ENCODE data around the gene NFATC2IP. TPM values are rescaled to one million over a fixed set of nuclear protein-coding genes. Genes with fewer than 3 reads are reported as not detected.

The NFATC2IP gene
- total RNA-seq, 2 experiments from 2014 or later: 47.4 to 51.0 TPM

GRCh38 chr16:28974007-28974436 lies 23.3 kb downstream of the NFATC2IP start:
- Histone ChIP-seq H3K27ac (ENCODE audit: low read depth in 1 of 2, low read length in 2 of 2) (peak overlapping the region; percentile 43 to 55), H3K4me1 (ENCODE audit: insufficient read depth, low read length) (peaks cover 33% of the 10 kb centered on the region), H3K4me3 (ENCODE audit: low read length) (peak overlapping the region; percentile 88), H3K36me3 (ENCODE audit: insufficient read depth, low read length) (peaks cover 15% of the 10 kb centered on the region), H3K9me3 (ENCODE audit: control insufficient read depth in 1 of 2, insufficient read depth in 1 of 2, low read length in 2 of 2) (no peaks in the 10 kb centered on the region), H3K27me3 (ENCODE audit: control insufficient read depth in 1 of 2, insufficient read depth in 2 of 2, low read length in 2 of 2) (no peaks in the 10 kb centered on the region)
- Mint-ChIP-seq H3K36me3 (ENCODE audit: low read depth) (peaks cover 24% of the 10 kb centered on the region), H3K27ac (peak overlapping the region; percentile 94), H3K4me3 (peak overlapping the region; percentile 99), H3K27me3 (no peaks in the 10 kb centered on the region), H3K9me3 (no peaks in the 10 kb centered on the region), H3K4me1 (ENCODE audit: low read depth) (peaks cover 43% of the 10 kb centered on the region)
- intact Hi-C loops (cut with DNase I, micrococcal nuclease): loop anchor here in 1 of 2 experiments (1.0 kb wide), 1 partner anchor 23 kb away; no protein-coding TSS in a partner anchor
- ChIA-PET CTCF (interaction anchor here (0.6 to 1.5 kb wide), 8 partner anchors 11 to 56 kb away, joined by 3 to 8 read pairs (median 5); no protein-coding TSS in a partner anchor), POLR2A (interaction anchor here (0.6 to 3.3 kb wide), 19 partner anchors 12 to 212 kb away, joined by 3 to 65 read pairs (median 3); partner anchors contain the start of genes ATXN2L, LAT, NFATC2IP and RABEP2)
- DNase-seq (peak in 2 of 14 experiments; percentile 42 to 53), ATAC-seq (ENCODE audit: poor library complexity) (peak; percentile 8)
- peak; percentile 61 for TF ChIP-seq CTCF (IDR thresholded peaks at IDR 0.05)

DNA sequence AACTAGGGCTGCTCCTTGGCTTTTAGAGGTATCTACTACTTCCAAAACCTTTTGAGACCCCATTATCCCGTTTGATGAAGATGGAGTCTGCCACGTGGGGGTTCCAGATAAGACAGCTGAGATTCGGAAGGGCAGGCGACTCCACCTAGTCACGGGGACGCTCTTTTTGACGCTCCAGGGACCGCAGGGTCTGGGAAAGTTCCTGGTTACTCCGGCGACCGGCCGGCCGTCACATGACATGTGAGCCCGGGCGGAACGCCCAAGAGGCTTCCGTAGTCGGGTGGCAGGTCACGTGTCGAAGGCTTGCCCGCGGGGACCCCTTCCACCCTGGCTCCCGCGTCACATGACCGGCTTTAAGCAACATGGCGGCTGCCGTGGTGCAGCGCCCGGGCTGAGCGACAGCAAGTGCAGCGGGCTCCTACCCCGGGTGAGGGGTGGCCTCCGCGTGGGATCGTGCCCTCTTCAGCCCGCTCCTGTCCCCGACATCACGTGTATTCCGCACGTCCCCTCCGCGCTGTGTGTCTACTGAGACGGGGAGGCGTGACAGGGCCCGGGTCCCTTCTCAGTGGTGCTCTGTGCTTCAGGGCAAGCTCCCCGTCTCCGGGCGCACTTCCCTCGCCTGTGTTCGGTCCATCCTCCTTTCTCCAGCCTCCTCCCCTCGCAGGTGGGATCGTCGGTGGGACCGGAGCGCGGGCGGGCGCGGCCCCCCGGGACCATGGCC lies 23.9 kb downstream of the NFATC2IP start, which contains the start of gene SPNS1:
TSS of gene SPNS1 (plus strand) at position 342 of the 721 bp plus-strand sequence. CDS start at position 716, 374 bp downstream.
- intact Hi-C loops (cut with DNase I, micrococcal nuclease): loop anchor here in 1 of 2 experiments (1.0 kb wide), 1 partner anchor 23 kb away; no protein-coding TSS in a partner anchor
- Mint-ChIP-seq H3K9me3 (no peaks in the 10 kb centered on the region), H3K4me1 (ENCODE audit: low read depth) (peaks cover 43% of the 10 kb centered on the region), H3K27ac (peak within 1 kb of the TSS; percentile 94), H3K27me3 (no peaks in the 10 kb centered on the region), H3K36me3 (ENCODE audit: low read depth) (peaks cover 24% of the 10 kb centered on the region), H3K4me3 (peak within 1 kb of the TSS; percentile 99)
- peaks cover 33% of the 10 kb centered on the region for H3K4me1 ChIP-seq (ENCODE audit: insufficient read depth, low read length)
- H3K27ac ChIP-seq (ENCODE audit: low read depth in 1 of 2, low read length in 2 of 2): peak within 1 kb of the TSS; percentile 43 to 55
- ChIA-PET POLR2A (interaction anchor here (0.6 to 3.3 kb wide), 13 partner anchors 12 to 152 kb away, joined by 3 to 65 read pairs (median 4); partner anchors contain the start of genes ATXN2L, LAT, NFATC2IP and SH2B1), CTCF (interaction anchor here (0.6 to 1.5 kb wide), 7 partner anchors 12 to 55 kb away, joined by 3 to 8 read pairs (median 6); no protein-coding TSS in a partner anchor)
- H3K36me3 ChIP-seq (ENCODE audit: insufficient read depth, low read length): peaks cover 19% of the 10 kb centered on the region
- ATAC-seq (ENCODE audit: poor library complexity) (peak; percentile 89), DNase-seq (peak; percentile 77 to 95 (median 86))
- H3K4me3 ChIP-seq (ENCODE audit: low read length): peak within 1 kb of the TSS; percentile 88
- no peaks in the 10 kb centered on the region for H3K9me3 ChIP-seq (ENCODE audit: control insufficient read depth in 1 of 2, insufficient read depth in 1 of 2, low read length in 2 of 2)
- TF ChIP-seq CTCF (IDR thresholded peaks at IDR 0.05): no peak
- no peaks in the 10 kb centered on the region for H3K27me3 ChIP-seq (ENCODE audit: control insufficient read depth in 1 of 2, insufficient read depth in 2 of 2, low read length in 2 of 2)

DNA sequence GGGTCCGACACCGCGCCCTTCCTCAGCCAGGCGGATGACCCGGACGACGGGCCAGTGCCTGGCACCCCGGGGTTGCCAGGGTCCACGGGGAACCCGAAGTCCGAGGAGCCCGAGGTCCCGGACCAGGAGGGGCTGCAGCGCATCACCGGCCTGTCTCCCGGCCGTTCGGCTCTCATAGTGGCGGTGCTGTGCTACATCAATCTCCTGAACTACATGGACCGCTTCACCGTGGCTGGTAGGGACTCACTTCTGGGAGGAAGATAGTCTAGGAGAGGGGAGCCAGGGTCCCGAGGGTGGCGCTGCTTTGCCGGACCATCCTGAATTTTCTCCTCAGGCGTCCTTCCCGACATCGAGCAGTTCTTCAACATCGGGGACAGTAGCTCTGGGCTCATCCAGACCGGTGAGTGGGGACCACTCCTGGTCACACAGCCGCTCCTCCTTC lies 24.4 kb downstream of the NFATC2IP start:
- Mint-ChIP-seq H3K4me1 (ENCODE audit: low read depth) (peaks cover 43% of the 10 kb centered on the region), H3K9me3 (no peaks in the 10 kb centered on the region), H3K27me3 (no peaks in the 10 kb centered on the region), H3K27ac (peak overlapping the region; percentile 94), H3K36me3 (ENCODE audit: low read depth) (peaks cover 27% of the 10 kb centered on the region), H3K4me3 (peak overlapping the region; percentile 99)
- peaks cover 19% of the 10 kb centered on the region for H3K36me3 ChIP-seq (ENCODE audit: insufficient read depth, low read length)
- DNase-seq (no peak), ATAC-seq (ENCODE audit: poor library complexity) (no peak)
- H3K9me3 ChIP-seq (ENCODE audit: control insufficient read depth in 1 of 2, insufficient read depth in 1 of 2, low read length in 2 of 2): no peaks in the 10 kb centered on the region
- peak overlapping the region in 1 of 2 donors; percentile 55 for H3K27ac ChIP-seq (ENCODE audit: low read depth in 1 of 2, low read length in 2 of 2)
- H3K27me3 ChIP-seq (ENCODE audit: control insufficient read depth in 1 of 2, insufficient read depth in 2 of 2, low read length in 2 of 2): no peaks in the 10 kb centered on the region
- no peak for TF ChIP-seq CTCF (IDR thresholded peaks at IDR 0.05)
- H3K4me3 ChIP-seq (ENCODE audit: low read length): peak overlapping the region; percentile 88
- peaks cover 33% of the 10 kb centered on the region for H3K4me1 ChIP-seq (ENCODE audit: insufficient read depth, low read length)
- CTCF ChIA-PET: no interaction called here
- POLR2A ChIA-PET: interaction anchor here (1.5 to 3.3 kb wide), 3 partner anchors 11 to 46 kb away, joined by 4 to 65 read pairs (median 11); partner anchors contain the start of gene LAT
- intact Hi-C loops (cut with DNase I, micrococcal nuclease): no loop called here

Measured in CD4-positive, alpha-beta T cell (primary cell).